Esophagus squamous epithelium (tissue), 4 donors: ENCODE data around the gene SLC41A3.
"Not testable (repeated sequence)": the region's sequence is repeated elsewhere in the genome, so short reads cannot be mapped to it uniquely, and the experiment has no call there.

ENCODE experiments used
- POLR2A ChIP-seq, 4 donors: fragments of 450-650 bp; IDR thresholded peaks; one replicate each; pipeline ENCODE4 v1.6.1; 2017; ENCODE audit warnings: antibody characterized with exemption in 4 of 4, mild to moderate bottlenecking in 4 of 4, moderate library complexity in 3 of 4
- TF ChIP-seq, protein P1 (sequence below), 6 experiments: fragments of 450-650 bp in 4 of 6; fragments of 200-600 bp in 2 of 6; sonication (generic) in 2 of 6; IDR thresholded peaks; one replicate each; pipeline ENCODE4 v1.5.1; 2016 to 2019; ENCODE audit warnings: antibody characterized with exemption in 6 of 6, mild to moderate bottlenecking in 4 of 6, moderate library complexity in 4 of 6

DNA sequence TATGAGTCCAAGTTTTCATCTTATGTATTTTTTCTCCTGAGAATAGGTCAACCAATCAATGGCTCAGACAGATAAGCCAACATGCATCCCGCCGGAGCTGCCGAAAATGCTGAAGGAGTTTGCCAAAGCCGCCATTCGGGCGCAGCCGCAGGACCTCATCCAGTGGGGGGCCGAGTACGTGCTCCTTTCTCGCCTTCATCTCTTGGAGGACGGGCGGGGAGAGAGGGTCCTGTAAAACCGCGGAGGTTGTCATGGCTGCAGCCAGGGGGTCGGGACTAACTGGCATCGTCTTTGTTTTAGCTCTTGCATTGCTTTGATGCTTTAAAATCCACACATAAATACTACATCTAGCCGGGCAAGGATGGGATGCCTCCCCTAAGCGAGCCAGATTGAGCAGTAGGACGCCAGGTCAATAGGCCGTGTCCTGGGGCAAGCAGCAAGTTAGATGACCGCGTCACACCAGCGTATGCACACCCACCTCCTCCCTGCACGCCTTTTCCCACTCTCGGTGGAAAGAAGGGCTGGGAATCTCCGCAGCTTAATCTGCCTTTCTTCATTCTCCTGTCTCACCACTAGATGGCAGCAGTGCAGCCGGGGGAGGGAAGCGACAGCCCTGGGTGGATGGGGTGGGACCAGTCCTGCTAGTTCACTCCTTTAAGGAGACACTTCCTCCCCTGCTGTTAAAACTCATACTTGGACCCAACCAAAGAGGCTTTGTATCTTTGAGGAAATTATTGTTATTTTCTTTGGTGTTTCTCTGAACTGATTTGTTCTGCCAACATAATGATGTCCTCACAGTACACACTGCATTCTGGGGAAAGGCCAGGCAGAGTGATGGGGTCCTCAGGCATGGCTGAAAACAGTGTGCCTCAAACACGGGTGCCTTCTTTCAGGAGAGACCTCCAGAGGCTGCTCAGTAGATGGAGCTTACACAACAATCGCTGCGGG, 111.7 kb downstream of the SLC41A3 start:
- TF ChIP-seq, protein P1, sequence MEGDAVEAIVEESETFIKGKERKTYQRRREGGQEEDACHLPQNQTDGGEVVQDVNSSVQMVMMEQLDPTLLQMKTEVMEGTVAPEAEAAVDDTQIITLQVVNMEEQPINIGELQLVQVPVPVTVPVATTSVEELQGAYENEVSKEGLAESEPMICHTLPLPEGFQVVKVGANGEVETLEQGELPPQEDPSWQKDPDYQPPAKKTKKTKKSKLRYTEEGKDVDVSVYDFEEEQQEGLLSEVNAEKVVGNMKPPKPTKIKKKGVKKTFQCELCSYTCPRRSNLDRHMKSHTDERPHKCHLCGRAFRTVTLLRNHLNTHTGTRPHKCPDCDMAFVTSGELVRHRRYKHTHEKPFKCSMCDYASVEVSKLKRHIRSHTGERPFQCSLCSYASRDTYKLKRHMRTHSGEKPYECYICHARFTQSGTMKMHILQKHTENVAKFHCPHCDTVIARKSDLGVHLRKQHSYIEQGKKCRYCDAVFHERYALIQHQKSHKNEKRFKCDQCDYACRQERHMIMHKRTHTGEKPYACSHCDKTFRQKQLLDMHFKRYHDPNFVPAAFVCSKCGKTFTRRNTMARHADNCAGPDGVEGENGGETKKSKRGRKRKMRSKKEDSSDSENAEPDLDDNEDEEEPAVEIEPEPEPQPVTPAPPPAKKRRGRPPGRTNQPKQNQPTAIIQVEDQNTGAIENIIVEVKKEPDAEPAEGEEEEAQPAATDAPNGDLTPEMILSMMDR (IDR thresholded peaks at IDR 0.05): peak; percentile 61 to 76 (median 69)
- not testable (repeated sequence) for TF ChIP-seq POLR2A (IDR thresholded peaks at IDR 0.05)
